ENCODE measurements around the gene WFDC2. TPM values are rescaled to one million over a fixed set of nuclear protein-coding genes. Genes with fewer than 3 reads are reported as not detected.

Gene WFDC2, protein sequence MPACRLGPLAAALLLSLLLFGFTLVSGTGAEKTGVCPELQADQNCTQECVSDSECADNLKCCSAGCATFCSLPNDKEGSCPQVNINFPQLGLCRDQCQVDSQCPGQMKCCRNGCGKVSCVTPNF
- total RNA-seq (2014; rRNA removed; shearing (Covaris generic)) (not detected in 2 replicates), polyA plus RNA-seq (2016; fragmentation: Nextera tagmentation; extraction: Ambion mirVana) (not detected in 2 replicates)

DNA sequence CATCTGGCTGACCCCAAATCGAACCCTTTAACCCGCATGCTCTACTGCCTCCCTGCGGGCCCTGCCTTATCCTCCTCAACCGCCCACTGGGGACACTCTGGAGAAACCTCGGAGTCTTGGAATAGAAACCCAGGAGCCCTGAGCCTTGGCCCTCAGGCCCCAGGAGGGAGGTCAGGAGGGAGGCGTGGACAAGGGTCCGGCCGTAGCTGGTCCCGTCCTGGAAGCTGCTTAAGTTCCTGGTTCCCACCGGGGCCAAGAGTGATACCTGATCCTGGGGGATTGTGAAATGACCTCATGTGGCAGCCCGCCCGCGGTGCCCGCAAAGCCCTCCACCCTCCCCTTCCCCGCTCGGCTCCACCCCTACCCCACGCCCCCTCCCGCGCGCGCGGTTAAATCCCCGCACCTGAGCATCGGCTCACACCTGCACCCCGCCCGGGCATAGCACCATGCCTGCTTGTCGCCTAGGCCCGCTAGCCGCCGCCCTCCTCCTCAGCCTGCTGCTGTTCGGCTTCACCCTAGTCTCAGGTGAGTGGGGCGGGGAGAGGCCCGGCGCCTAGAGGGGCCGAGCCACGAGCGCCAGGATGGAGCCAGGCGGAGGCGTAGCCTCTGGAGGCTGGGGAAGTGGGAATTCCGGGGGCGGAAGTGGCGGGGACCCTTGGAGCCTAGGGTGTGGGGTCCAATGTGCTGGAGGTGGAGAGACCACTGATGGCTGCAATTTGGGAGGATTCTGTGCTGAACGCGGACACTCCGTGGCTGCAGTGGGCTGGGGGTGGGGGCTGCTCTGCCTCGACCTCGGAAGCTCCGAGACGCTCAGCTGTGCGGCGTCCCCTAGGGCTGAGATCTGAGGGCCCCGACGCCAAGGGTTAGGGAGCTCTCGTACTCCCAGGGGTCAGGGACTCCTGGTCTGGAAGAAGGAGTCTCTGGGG is at the start of gene WFDC2:
WFDC2 (plus strand) TSS at position 418 of the 926 bp plus-strand sequence; CDS start at position 447, 29 bp downstream.
- Histone ChIP-seq H3K4me2 (ENCODE audit: unreplicated experiment) (peak within 1 kb of the TSS; percentile 44), H3K9ac (no peak within 1 kb of the TSS), H3K79me2 (ENCODE audit: insufficient read depth) (no peaks in the 10 kb centered on the region), H3K27ac (no peak within 1 kb of the TSS), H2AFZ (peak within 1 kb of the TSS; percentile 52), H3K36me3 (ENCODE audit: low read depth) (no peaks in the 10 kb centered on the region), H3K9me3 (ENCODE audit: low read depth) (no peaks in the 10 kb centered on the region), H3K4me1 (ENCODE audit: insufficient read depth) (no peaks in the 10 kb centered on the region), H3F3A (ENCODE audit: insufficient read depth) (no peaks in the 10 kb centered on the region), H4K20me1 (ENCODE audit: insufficient read depth) (no peaks in the 10 kb centered on the region), H3K9me2 (ENCODE audit: insufficient read depth) (no peaks in the 10 kb centered on the region), H3K4me3 (peak within 1 kb of the TSS; percentile 58), H3K27me3 (replicated peaks; ENCODE audit: insufficient read depth) (peaks cover 70% of the 10 kb centered on the region)
- TF ChIP-seq EZH2phosphoT487 (IDR thresholded peaks at IDR 0.05; ENCODE audit: insufficient read depth, low read depth) (no peak), EZH2 (IDR thresholded peaks at IDR 0.05; ENCODE audit: insufficient read depth, poor library complexity, severe bottlenecking) (no peak)
- in situ Hi-C loops (cut with MboI): loop anchor here (25.0 kb wide), 1 partner anchor 293 kb away; no protein-coding TSS in a partner anchor
- DNase-seq: no peak
- 15 to 16% methylated on average over 38 to 54 of the region's 54 CpGs for WGBS, 2 experiments (ENCODE audit: low coverage in 1 of 2, low lambda C conversion rate in 2 of 2, missing lambda C conversion rate in 2 of 2)

GRCh38 chr20:45420125-45420524 is 49.4 kb upstream of the WFDC2 start:
- H3K4me1 ChIP-seq (ENCODE audit: insufficient read depth): peaks cover 26% of the 10 kb centered on the region
- H3K27ac ChIP-seq: peak overlapping the region; percentile 89
- no peaks in the 10 kb centered on the region for H3K9me2 ChIP-seq (ENCODE audit: insufficient read depth)
- no peak for TF ChIP-seq EZH2 (IDR thresholded peaks at IDR 0.05; ENCODE audit: insufficient read depth, poor library complexity, severe bottlenecking)
- TF ChIP-seq EZH2phosphoT487 (IDR thresholded peaks at IDR 0.05; ENCODE audit: insufficient read depth, low read depth): no peak
- no peaks in the 10 kb centered on the region for H4K20me1 ChIP-seq (ENCODE audit: insufficient read depth)
- peaks cover 21% of the 10 kb centered on the region for H3F3A ChIP-seq (ENCODE audit: insufficient read depth)
- in situ Hi-C loops (cut with MboI): no loop called here
- H2AFZ ChIP-seq: no peak overlapping the region
- 88 to 90% methylated on average over 8 of the region's 8 CpGs for WGBS, 2 experiments (ENCODE audit: low coverage in 1 of 2, low lambda C conversion rate in 2 of 2, missing lambda C conversion rate in 2 of 2)
- no peak overlapping the region for H3K4me3 ChIP-seq
- H3K27me3 ChIP-seq (replicated peaks; ENCODE audit: insufficient read depth): no peaks in the 10 kb centered on the region
- DNase-seq: no peak
- peaks cover 28% of the 10 kb centered on the region for H3K79me2 ChIP-seq (ENCODE audit: insufficient read depth)
- H3K36me3 ChIP-seq (ENCODE audit: low read depth): peaks cover 29% of the 10 kb centered on the region
- peak overlapping the region; percentile 65 for H3K9ac ChIP-seq
- H3K9me3 ChIP-seq (ENCODE audit: low read depth): no peaks in the 10 kb centered on the region
- no peak overlapping the region for H3K4me2 ChIP-seq (ENCODE audit: unreplicated experiment)

DNA sequence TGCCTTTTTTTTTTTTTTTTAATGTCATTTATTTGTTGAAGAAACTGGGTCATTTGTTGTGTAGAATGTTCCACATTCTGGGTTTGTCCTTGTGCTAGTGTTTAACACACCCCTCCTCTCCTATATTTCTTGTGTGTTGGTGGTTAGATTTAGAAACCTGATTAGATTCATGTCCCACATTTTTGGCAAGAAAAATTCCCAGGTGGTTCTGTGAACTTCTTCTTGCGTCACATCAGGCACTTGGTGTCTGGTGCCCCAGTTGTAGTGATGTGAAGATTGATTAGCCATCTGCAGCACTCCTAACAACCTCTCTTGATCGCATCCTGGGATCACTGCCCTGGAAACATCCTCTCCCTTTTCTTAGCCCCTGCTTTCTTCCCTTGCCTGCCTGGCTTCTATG is 45.9 kb upstream of the WFDC2 start:
- in situ Hi-C loops (cut with MboI): no loop called here

GRCh38 chr20:45425561-45425960 is 44.0 kb upstream of the WFDC2 start:
- Histone ChIP-seq H3K36me3 (ENCODE audit: low read depth) (peaks cover 24% of the 10 kb centered on the region), H3K9ac (no peak overlapping the region), H3K9me3 (ENCODE audit: low read depth) (no peaks in the 10 kb centered on the region), H3K9me2 (ENCODE audit: insufficient read depth) (no peaks in the 10 kb centered on the region), H3K4me3 (no peak overlapping the region), H3K79me2 (ENCODE audit: insufficient read depth) (no peaks in the 10 kb centered on the region), H3F3A (ENCODE audit: insufficient read depth) (no peaks in the 10 kb centered on the region), H3K27ac (no peak overlapping the region), H4K20me1 (ENCODE audit: insufficient read depth) (no peaks in the 10 kb centered on the region), H3K27me3 (replicated peaks; ENCODE audit: insufficient read depth) (no peaks in the 10 kb centered on the region), H3K4me1 (ENCODE audit: insufficient read depth) (no peaks in the 10 kb centered on the region), H2AFZ (no peak overlapping the region), H3K4me2 (ENCODE audit: unreplicated experiment) (no peak overlapping the region)
- in situ Hi-C loops (cut with MboI): loop anchor here (25.0 kb wide), 1 partner anchor 388 kb away; no protein-coding TSS in a partner anchor
- DNase-seq: no peak
- no peak for TF ChIP-seq EZH2 (IDR thresholded peaks at IDR 0.05; ENCODE audit: insufficient read depth, poor library complexity, severe bottlenecking)
- no peak for TF ChIP-seq EZH2phosphoT487 (IDR thresholded peaks at IDR 0.05; ENCODE audit: insufficient read depth, low read depth)
- 95 to 96% methylated on average over 17 of the region's 17 CpGs for WGBS, 2 experiments (ENCODE audit: low coverage in 1 of 2, low lambda C conversion rate in 2 of 2, missing lambda C conversion rate in 2 of 2)

More for the DNA sequence above, 45.9 kb upstream of the WFDC2 start:
- DNase-seq: no peak
- Histone ChIP-seq H2AFZ (no peak overlapping the region), H3F3A (ENCODE audit: insufficient read depth) (peaks cover 7% of the 10 kb centered on the region), H3K9ac (no peak overlapping the region), H3K79me2 (ENCODE audit: insufficient read depth) (0 out of 2 replicates have a peak, but pooled peaks cover 1% of the 10 kb centered on the region), H3K27ac (no peak overlapping the region), H3K9me3 (ENCODE audit: low read depth) (no peaks in the 10 kb centered on the region), H3K27me3 (replicated peaks; ENCODE audit: insufficient read depth) (no peaks in the 10 kb centered on the region), H3K9me2 (ENCODE audit: insufficient read depth) (no peaks in the 10 kb centered on the region), H3K4me1 (ENCODE audit: insufficient read depth) (peaks cover 12% of the 10 kb centered on the region), H3K4me2 (ENCODE audit: unreplicated experiment) (no peak overlapping the region), H4K20me1 (ENCODE audit: insufficient read depth) (no peaks in the 10 kb centered on the region), H3K4me3 (no peak overlapping the region), H3K36me3 (ENCODE audit: low read depth) (peaks cover 29% of the 10 kb centered on the region)
- WGBS, 2 experiments (ENCODE audit: low coverage in 1 of 2, low lambda C conversion rate in 2 of 2, missing lambda C conversion rate in 2 of 2): 97 to 100% methylated on average over 2 of the region's 2 CpGs
- TF ChIP-seq EZH2 (IDR thresholded peaks at IDR 0.05; ENCODE audit: insufficient read depth, poor library complexity, severe bottlenecking) (no peak), EZH2phosphoT487 (IDR thresholded peaks at IDR 0.05; ENCODE audit: insufficient read depth, low read depth) (no peak)

Data from GM23248 (cell line).